ENCODE measurements around the gene CRYBA2.

Gene CRYBA2

GRCh38 chr2:218984239-218985020 is 8.8 kb downstream of the CRYBA2 start:
- Histone ChIP-seq H3K36me3 (ENCODE audit: low read length) (no peaks in the 10 kb centered on the region), H3K4me3 (ENCODE audit: insufficient read depth, low read length, poor library complexity, severe bottlenecking) (no peak overlapping the region), H3K9ac (ENCODE audit: low read length) (no peak overlapping the region), H2AFZ (ENCODE audit: low read depth, low read length, severe bottlenecking) (no peak overlapping the region), H3K27ac (ENCODE audit: low read depth, low read length) (no peak overlapping the region), H3K9me2 (replicated peaks; ENCODE audit: insufficient read depth, low read length) (no peaks in the 10 kb centered on the region), H3K27me3 (ENCODE audit: low read length) (no peaks in the 10 kb centered on the region), H3K4me2 (ENCODE audit: low read depth, low read length, poor library complexity, severe bottlenecking) (no peak overlapping the region), H4K20me1 (ENCODE audit: low read depth, low read length) (no peaks in the 10 kb centered on the region), H3F3A (ENCODE audit: insufficient read depth) (no peaks in the 10 kb centered on the region), H3K9me3 (ENCODE audit: insufficient read depth, low read length) (no peaks in the 10 kb centered on the region), H3K79me2 (ENCODE audit: insufficient read depth, low read length) (no peaks in the 10 kb centered on the region)
- no peak for TF ChIP-seq EZH2phosphoT487 (conservative IDR thresholded peaks at IDR 0.05; ENCODE audit: low read length)
- TF ChIP-seq, protein P1, sequence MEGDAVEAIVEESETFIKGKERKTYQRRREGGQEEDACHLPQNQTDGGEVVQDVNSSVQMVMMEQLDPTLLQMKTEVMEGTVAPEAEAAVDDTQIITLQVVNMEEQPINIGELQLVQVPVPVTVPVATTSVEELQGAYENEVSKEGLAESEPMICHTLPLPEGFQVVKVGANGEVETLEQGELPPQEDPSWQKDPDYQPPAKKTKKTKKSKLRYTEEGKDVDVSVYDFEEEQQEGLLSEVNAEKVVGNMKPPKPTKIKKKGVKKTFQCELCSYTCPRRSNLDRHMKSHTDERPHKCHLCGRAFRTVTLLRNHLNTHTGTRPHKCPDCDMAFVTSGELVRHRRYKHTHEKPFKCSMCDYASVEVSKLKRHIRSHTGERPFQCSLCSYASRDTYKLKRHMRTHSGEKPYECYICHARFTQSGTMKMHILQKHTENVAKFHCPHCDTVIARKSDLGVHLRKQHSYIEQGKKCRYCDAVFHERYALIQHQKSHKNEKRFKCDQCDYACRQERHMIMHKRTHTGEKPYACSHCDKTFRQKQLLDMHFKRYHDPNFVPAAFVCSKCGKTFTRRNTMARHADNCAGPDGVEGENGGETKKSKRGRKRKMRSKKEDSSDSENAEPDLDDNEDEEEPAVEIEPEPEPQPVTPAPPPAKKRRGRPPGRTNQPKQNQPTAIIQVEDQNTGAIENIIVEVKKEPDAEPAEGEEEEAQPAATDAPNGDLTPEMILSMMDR (IDR thresholded peaks at IDR 0.05; ENCODE audit: insufficient read depth, low read length, poor library complexity, severe bottlenecking), result no peak

DNA sequence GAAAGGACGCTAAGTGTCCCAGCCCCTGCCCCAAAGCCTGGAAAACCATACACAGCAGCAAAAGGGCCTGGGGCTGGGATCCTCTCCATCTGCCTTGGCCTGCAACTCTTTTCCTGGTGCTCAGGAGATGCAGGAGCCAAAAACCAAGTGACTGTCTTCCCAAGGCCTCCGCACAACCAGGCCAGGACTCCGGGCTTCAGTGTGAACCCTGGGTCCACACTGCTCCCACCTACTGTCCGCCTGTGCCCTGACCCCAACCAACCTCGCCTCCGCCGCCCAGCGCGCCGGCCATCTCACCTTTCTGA is 9.3 kb downstream of the CRYBA2 start:
- Histone ChIP-seq H3K4me2 (ENCODE audit: low read depth, low read length, poor library complexity, severe bottlenecking) (no peak overlapping the region), H3K27me3 (ENCODE audit: low read length) (no peaks in the 10 kb centered on the region), H3K9me2 (replicated peaks; ENCODE audit: insufficient read depth, low read length) (no peaks in the 10 kb centered on the region), H4K20me1 (ENCODE audit: low read depth, low read length) (no peaks in the 10 kb centered on the region), H3K79me2 (ENCODE audit: insufficient read depth, low read length) (no peaks in the 10 kb centered on the region), H3F3A (ENCODE audit: insufficient read depth) (no peaks in the 10 kb centered on the region), H3K9ac (ENCODE audit: low read length) (no peak overlapping the region), H3K36me3 (ENCODE audit: low read length) (no peaks in the 10 kb centered on the region), H3K9me3 (ENCODE audit: insufficient read depth, low read length) (no peaks in the 10 kb centered on the region), H3K4me3 (ENCODE audit: insufficient read depth, low read length, poor library complexity, severe bottlenecking) (no peak overlapping the region), H2AFZ (ENCODE audit: low read depth, low read length, severe bottlenecking) (no peak overlapping the region), H3K27ac (ENCODE audit: low read depth, low read length) (no peak overlapping the region)
- TF ChIP-seq, protein P1 (IDR thresholded peaks at IDR 0.05; ENCODE audit: insufficient read depth, low read length, poor library complexity, severe bottlenecking), result no peak
- TF ChIP-seq EZH2phosphoT487 (conservative IDR thresholded peaks at IDR 0.05; ENCODE audit: low read length), result no peak

GRCh38 chr2:218983263-218983933 is 9.8 kb downstream of the CRYBA2 start:
- no peaks in the 10 kb centered on the region for H4K20me1 ChIP-seq (ENCODE audit: low read depth, low read length)
- H3K4me3 ChIP-seq (ENCODE audit: insufficient read depth, low read length, poor library complexity, severe bottlenecking), result no peak overlapping the region
- no peaks in the 10 kb centered on the region for H3K36me3 ChIP-seq (ENCODE audit: low read length)
- H3K79me2 ChIP-seq (ENCODE audit: insufficient read depth, low read length), result no peaks in the 10 kb centered on the region
- H3K27me3 ChIP-seq (ENCODE audit: low read length), result no peaks in the 10 kb centered on the region
- no peaks in the 10 kb centered on the region for H3F3A ChIP-seq (ENCODE audit: insufficient read depth)
- H3K9me3 ChIP-seq (ENCODE audit: insufficient read depth, low read length), result no peaks in the 10 kb centered on the region
- no peak for TF ChIP-seq EZH2phosphoT487 (conservative IDR thresholded peaks at IDR 0.05; ENCODE audit: low read length)
- TF ChIP-seq, protein P1 (IDR thresholded peaks at IDR 0.05; ENCODE audit: insufficient read depth, low read length, poor library complexity, severe bottlenecking), result no peak
- no peak overlapping the region for H2AFZ ChIP-seq (ENCODE audit: low read depth, low read length, severe bottlenecking)
- no peak overlapping the region for H3K27ac ChIP-seq (ENCODE audit: low read depth, low read length)
- no peak overlapping the region for H3K4me2 ChIP-seq (ENCODE audit: low read depth, low read length, poor library complexity, severe bottlenecking)
- no peaks in the 10 kb centered on the region for H3K9me2 ChIP-seq (replicated peaks; ENCODE audit: insufficient read depth, low read length)
- no peak overlapping the region for H3K9ac ChIP-seq (ENCODE audit: low read length)
